Right atrium auricular region (tissue), 2 donors: Measurements from ENCODE around the gene KIRREL1. TPM values are rescaled to one million over a fixed set of nuclear protein-coding genes. Genes with fewer than 3 reads are reported as not detected.

Experiments used
- DNase-seq: peaks from one replicate; pipeline ENCODE4 v3.0.0-alpha.2; 2019; ENCODE audit warnings: low spot score
- H3K27ac ChIP-seq, 2 donors: fragments of 200-600 bp; sonication (generic); 1 replicate in 1 of 2; 2 replicates in 1 of 2; pipeline ENCODE4 v1.5.1; 2016 to 2019
- H3K27me3 ChIP-seq, 2 donors: fragments of 200-600 bp; sonication (generic); one replicate each; pipeline versions ENCODE4 v1.5.1 to v1.6.0; 2017 to 2019
- H3K36me3 ChIP-seq: fragments of 200-600 bp; sonication (generic); one replicate; pipeline ENCODE4 v1.5.1; 2016
- H3K4me1 ChIP-seq, 2 donors: fragments of 200-600 bp; sonication (generic); one replicate each; pipeline versions ENCODE4 v1.5.1 to v1.6.0; 2017 to 2019
- H3K4me3 ChIP-seq, 2 donors: fragments of 200-600 bp; sonication (generic); 1 replicate in 1 of 2; 2 replicates in 1 of 2; pipeline ENCODE4 v1.5.1; 2017 to 2019; ENCODE audit warnings: mild to moderate bottlenecking in 1 of 2, moderate library complexity in 1 of 2
- H3K9me3 ChIP-seq, 2 donors: fragments of 200-600 bp; sonication (generic); one replicate each; pipeline ENCODE4 v1.5.1; 2019
- CTCF ChIP-seq, 2 donors: fragments of 200-600 bp; sonication (generic); IDR thresholded peaks; one replicate each; pipeline ENCODE4 v1.5.1; 2019; ENCODE audit warnings: antibody characterized with exemption in 2 of 2
- total RNA-seq, 2 donors: library from RNA; depleted of rRNA; stranded (reverse); fragments of >200 nt; gene quantifications; one replicate each; pipeline ENCODE4 v1.1.0, GENCODE V29; 2016

The KIRREL1 gene
- total RNA-seq, 2 donors from 2014 or later = 12.3 to 21.9 TPM

- Histone ChIP-seq H3K27ac (no peak overlapping the region), H3K36me3 (peaks cover 19% of the 10 kb centered on the region)
- peak; percentile 62 for DNase-seq
Measured at GRCh38 chr1:158087320-158087927, 94.0 kb downstream of the KIRREL1 start.

DNA sequence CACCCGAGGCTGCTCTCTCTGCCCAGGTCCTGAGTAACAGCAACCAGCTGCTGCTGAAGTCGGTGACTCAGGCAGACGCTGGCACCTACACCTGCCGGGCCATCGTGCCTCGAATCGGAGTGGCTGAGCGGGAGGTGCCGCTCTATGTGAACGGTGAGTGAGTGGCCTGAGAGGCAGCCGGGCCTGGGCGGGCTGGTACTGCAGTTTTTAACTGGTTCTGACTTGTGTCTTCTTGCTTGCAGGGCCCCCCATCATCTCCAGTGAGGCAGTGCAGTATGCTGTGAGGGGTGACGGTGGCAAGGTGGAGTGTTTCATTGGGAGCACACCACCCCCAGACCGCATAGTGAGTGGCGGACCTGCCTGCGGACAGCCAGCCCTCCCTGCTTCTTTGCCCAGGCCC lies 96.0 kb downstream of the KIRREL1 start:
- DNase-seq = no peak
- Histone ChIP-seq H3K4me3 (no peak overlapping the region), H3K4me1 (no peaks in the 10 kb centered on the region), H3K27me3 (no peaks in the 10 kb centered on the region), H3K36me3 (peaks cover 19% of the 10 kb centered on the region), H3K9me3 (no peaks in the 10 kb centered on the region), H3K27ac (no peak overlapping the region)
- no peak for TF ChIP-seq CTCF (IDR thresholded peaks at IDR 0.05)

More at GRCh38 chr1:158087320-158087927, 94.0 kb downstream of the KIRREL1 start:
- Histone ChIP-seq H3K9me3 (no peaks in the 10 kb centered on the region), H3K27me3 (no peaks in the 10 kb centered on the region), H3K4me3 (no peak overlapping the region), H3K4me1 (no peaks in the 10 kb centered on the region)
- TF ChIP-seq CTCF (IDR thresholded peaks at IDR 0.05) = peak; percentile 54 to 85

DNA sequence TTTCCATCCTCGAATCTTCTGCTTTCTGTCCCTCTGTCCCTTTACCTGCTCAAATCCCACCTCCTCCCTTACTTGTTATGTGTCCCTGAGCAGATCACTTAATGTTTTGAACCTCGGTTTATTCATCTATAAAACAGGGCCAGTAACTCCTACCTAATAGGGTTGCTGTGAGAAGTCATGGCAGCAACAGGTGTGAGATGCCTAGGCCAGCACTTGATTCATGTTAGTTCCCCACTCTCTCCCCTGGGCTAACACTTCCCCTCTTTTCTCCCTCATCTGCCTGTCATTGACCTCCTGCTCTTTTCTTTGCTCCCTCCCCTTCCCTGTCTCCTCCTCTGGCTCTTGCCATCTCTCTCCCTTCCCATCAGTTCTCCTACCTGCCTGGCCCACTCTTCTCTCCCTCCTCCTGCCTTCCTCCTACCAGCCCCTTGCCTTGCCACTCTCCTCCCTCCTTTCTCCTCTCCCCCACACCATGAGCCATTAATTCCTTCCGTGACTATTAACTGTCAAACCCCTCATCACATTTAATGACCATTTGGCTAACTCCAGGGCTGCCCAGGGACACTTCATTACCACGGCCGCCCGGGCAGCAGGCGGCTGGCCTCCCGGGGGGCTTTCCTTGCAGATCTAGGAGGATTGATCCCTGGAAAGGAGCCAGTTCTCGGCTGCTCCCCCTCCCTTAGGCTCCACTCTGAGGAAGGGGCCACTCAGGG lies 96.6 kb downstream of the KIRREL1 start:
- DNase-seq = no peak
- H3K27ac ChIP-seq = no peak overlapping the region
- TF ChIP-seq CTCF (IDR thresholded peaks at IDR 0.05) = no peak
- H3K36me3 ChIP-seq = peaks cover 19% of the 10 kb centered on the region
- H3K9me3 ChIP-seq = no peaks in the 10 kb centered on the region
- H3K4me3 ChIP-seq = no peak overlapping the region
- H3K27me3 ChIP-seq = no peaks in the 10 kb centered on the region
- no peaks in the 10 kb centered on the region for H3K4me1 ChIP-seq

DNA sequence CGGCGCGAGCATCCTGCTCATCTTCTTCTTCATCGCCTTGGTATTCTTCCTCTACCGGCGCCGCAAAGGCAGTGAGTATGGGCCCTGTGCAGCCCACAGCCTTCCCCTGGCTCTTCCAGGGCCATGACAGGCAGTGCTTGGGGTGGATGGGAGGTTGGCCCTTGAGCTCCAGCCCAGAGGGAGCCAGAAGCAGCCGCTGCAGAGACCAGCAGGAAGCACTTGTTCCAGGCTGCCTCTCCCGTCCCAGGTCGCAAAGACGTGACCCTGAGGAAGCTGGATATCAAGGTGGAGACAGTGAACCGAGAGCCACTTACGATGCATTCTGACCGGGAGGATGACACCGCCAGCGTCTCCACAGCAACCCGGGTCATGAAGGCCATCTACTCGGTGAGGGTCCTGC lies 99.9 kb downstream of the KIRREL1 start:
- H3K27me3 ChIP-seq = no peaks in the 10 kb centered on the region
- no peak for DNase-seq
- TF ChIP-seq CTCF (IDR thresholded peaks at IDR 0.05) = no peak
- H3K4me3 ChIP-seq = no peak overlapping the region
- H3K36me3 ChIP-seq = peaks cover 10% of the 10 kb centered on the region
- H3K9me3 ChIP-seq = no peaks in the 10 kb centered on the region
- H3K27ac ChIP-seq = no peak overlapping the region
- no peaks in the 10 kb centered on the region for H3K4me1 ChIP-seq

GRCh38 chr1:158094571-158094970 lies 101.1 kb downstream of the KIRREL1 start:
- no peak for TF ChIP-seq CTCF (IDR thresholded peaks at IDR 0.05)
- H3K9me3 ChIP-seq = no peaks in the 10 kb centered on the region
- no peaks in the 10 kb centered on the region for H3K36me3 ChIP-seq
- no peaks in the 10 kb centered on the region for H3K27me3 ChIP-seq
- no peak overlapping the region for H3K27ac ChIP-seq
- no peaks in the 10 kb centered on the region for H3K4me1 ChIP-seq
- no peak overlapping the region for H3K4me3 ChIP-seq
- DNase-seq = no peak
